GM19452 (cell line): ENCODE results near the gene ZNHIT1.
"Not testable (repeated sequence)": the region's sequence is repeated elsewhere in the genome, so short reads cannot be mapped to it uniquely, and the experiment has no call there.

Experiments used
- ATAC-seq: cut with Tn5 transposase; IDR thresholded peaks from one replicate; pipeline ENCODE4 v1.9.1; 2021; ENCODE audit not compliant: unreplicated experiment

Gene ZNHIT1

GRCh38 chr7:101186844-101187428 lies 31.0 kb upstream of the ZNHIT1 start:
- no peak for ATAC-seq

- ATAC-seq, result no peak
Measured at GRCh38 chr7:101189109-101189508, 28.9 kb upstream of the ZNHIT1 start.

GRCh38 chr7:101195884-101196283 lies 22.1 kb upstream of the ZNHIT1 start:
- ATAC-seq, result no peak

GRCh38 chr7:101197991-101198390 lies 20.0 kb upstream of the ZNHIT1 start:
- no peak for ATAC-seq

- ATAC-seq, result no peak
Measured at GRCh38 chr7:101198476-101198875, 19.5 kb upstream of the ZNHIT1 start.

- not testable (repeated sequence) for ATAC-seq
Measured at GRCh38 chr7:101199522-101199921, 18.4 kb upstream of the ZNHIT1 start.

GRCh38 chr7:101200504-101200861 lies 17.5 kb upstream of the ZNHIT1 start:
- no peak for ATAC-seq

DNA sequence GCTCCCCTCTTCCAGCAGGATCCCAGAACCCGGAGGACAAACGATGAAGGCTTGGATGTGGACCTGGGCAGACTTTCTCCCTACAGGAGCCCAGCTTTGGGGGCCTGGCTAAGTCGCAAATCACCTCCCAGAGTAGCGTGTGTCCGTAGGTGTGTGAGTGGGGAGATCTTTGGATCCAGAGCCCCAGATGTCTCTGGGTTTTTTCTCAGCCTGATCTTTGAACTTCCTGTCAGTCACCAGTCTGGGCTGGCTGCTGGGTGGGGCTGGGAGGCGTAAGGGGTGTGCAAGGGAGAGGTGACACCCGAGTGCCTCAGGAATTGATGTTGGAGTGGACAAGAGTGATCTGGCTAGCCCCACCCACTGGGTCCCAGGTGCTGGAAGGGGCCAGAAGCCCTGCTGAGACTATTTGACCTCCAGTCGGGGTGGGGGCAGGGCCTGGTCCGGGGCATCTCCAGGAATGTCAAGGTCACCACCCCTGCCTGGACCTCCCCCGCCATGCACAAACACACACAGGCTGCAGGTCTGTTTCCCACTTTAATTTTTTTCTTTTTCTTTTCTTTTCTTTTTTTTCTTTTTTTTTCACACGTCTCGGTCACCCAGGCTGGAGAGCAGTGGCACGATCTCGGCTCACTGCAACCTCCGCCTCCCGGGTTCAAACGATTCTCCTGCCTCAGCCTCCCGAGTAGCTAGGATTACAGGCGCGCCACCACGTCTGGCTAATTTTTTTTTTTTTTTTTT lies 16.9 kb upstream of the ZNHIT1 start, which contains the start of gene MOGAT3:
Gene MOGAT3, minus strand, starts transcription at position 175 of the 738 bp plus-strand sequence. CDS start 182 bp downstream, outside the sequence.
- no peak for ATAC-seq

GRCh38 chr7:101201695-101202602 lies 16.0 kb upstream of the ZNHIT1 start:
- ATAC-seq, result no peak

GRCh38 chr7:101202603-101202918 lies 15.4 kb upstream of the ZNHIT1 start:
- ATAC-seq, result no peak

- not testable (repeated sequence) for ATAC-seq
Measured at GRCh38 chr7:101203740-101204738, 13.9 kb upstream of the ZNHIT1 start.

- no peak for ATAC-seq
Measured at GRCh38 chr7:101205901-101206664, 11.9 kb upstream of the ZNHIT1 start.

DNA sequence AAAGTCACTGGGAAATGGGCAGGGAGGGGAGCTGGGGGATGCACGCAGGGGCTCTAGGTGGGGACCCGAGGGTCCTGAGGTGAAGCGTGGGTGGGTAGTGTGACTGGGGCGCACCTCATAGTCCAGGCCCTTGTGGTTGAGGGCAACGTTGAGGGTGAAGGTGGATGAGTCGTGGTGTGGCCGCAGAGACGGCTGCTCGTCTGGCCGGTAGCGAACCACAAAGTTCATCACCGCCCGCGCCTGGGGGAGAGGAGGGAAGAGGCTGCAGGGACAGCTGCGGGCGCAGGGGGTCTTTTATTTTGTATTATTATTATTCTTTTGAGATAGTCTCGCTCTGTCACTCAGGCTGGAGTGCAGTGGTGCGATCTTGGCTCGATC lies 11.3 kb upstream of the ZNHIT1 start:
- ATAC-seq, result no peak

DNA sequence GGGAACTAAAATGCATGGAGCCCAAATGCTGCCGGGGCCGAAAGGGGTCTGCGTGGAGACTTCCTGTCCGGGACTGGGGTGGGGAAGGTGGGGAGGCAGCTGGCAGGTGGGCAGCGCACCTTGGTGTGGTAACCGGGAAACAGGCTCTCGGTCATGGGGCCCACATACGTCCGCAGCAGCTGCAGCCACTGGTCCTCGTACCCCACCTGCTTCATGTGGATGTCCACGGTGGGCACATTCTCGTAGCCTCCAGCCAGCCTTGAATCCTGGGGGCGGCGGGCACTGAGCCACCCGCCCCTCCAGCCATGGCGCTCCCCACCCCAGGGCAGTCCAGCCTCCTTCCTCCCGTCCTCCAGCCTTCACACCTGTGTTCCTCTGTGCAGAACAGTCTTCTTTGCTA lies 10.5 kb upstream of the ZNHIT1 start:
- no peak for ATAC-seq

- no peak for ATAC-seq
Measured at GRCh38 chr7:101208794-101209193, 9.2 kb upstream of the ZNHIT1 start.

DNA sequence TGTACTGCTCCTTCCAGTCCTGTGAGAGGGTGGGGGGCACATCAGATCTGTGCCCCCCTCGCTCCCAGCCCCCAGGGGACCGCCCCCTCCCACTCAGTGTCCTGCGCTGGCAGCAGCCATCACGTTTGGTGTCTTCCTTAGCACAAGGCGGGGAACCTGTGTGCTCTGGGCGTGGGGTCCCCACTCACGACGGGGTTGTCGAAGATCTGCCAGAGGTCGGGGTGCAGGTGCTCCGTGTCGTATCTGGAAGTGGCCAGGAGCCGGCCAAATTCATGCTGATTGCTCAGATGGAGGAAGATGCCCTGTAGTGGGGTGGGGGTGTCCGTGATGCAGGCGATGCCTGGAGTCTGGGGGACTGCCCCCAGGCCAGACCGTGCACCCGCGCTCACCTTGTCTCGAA lies 7.8 kb upstream of the ZNHIT1 start:
- no peak for ATAC-seq

- no peak for ATAC-seq
Measured at GRCh38 chr7:101211501-101211900, 6.5 kb upstream of the ZNHIT1 start.

GRCh38 chr7:101212014-101212413 lies 6.0 kb upstream of the ZNHIT1 start:
- no peak for ATAC-seq

GRCh38 chr7:101216001-101216859 lies 1.7 kb upstream of the ZNHIT1 start:
- no peak for ATAC-seq
